Left cardiac atrium (tissue), 4 donors: ENCODE measurements around the gene ANTXRL. TPM values are rescaled to one million over a fixed set of nuclear protein-coding genes. Genes with fewer than 3 reads are reported as not detected.
"Not testable (repeated sequence)": the region's sequence is repeated elsewhere in the genome, so short reads cannot be mapped to it uniquely, and the experiment has no call there.

Source experiments
- ATAC-seq, 2 donors: fragments of 200-7000 bp; cut with Tn5 transposase; one replicate each; pipeline ENCODE4 v1.9.1; 2020; ENCODE audit warnings: mild to moderate bottlenecking in 2 of 2, moderate library complexity in 2 of 2
- DNase-seq: peaks from one replicate; pipeline ENCODE4 v3.0.0-alpha.2; 2020
- intact Hi-C, 2 donors: fragments of 100-400 bp; cut with DNase I; formaldehyde crosslinking; loops; one replicate each; pipeline versions ENCODE4 v1.14.1 to v1.15.1; 2022 to 2023
- long read RNA-seq: library from polyadenylated mRNA; unstranded; transcript quantifications from one replicate; pipeline ENCODE4 v2.0.0, GENCODE V29; 2021
- total RNA-seq, 2 donors: library from RNA; stranded (reverse); fragmentation: NEBNext Ultra II Directional; extraction: Animal tissue kit (Norgen Biotek cat#: 25700); gene quantifications; one replicate each; pipeline ENCODE4 v1.2.1, GENCODE V29; 2021
- donor health status: DM: no; HTN: yes; CAD: no.
- donor health status: DM: no; HTN: yes; CAD: no; lungs with severe emphysema.
- donor health status: DM: yes; HTN: yes; CAD: no.
- donor health status: Dilated cardiomyopathy.

Gene ANTXRL
- not detected for total RNA-seq
- long read RNA-seq: 0 reads

GRCh38 chr10:46286991-46287693, at the start of gene ANTXRL:
Gene ANTXRL (plus strand): TSS chr10:46286997. CDS start chr10:46287263, 266 bp downstream.
- DNase-seq (no peak), ATAC-seq (no peak)
- intact Hi-C loops: no loop called here

- intact Hi-C loops: no loop called here
- ATAC-seq: no peak
- DNase-seq: no peak
Observed at GRCh38 chr10:46237815-46238510, 48.8 kb upstream of the ANTXRL start.

GRCh38 chr10:46239247-46239646, 47.5 kb upstream of the ANTXRL start:
- ATAC-seq: no peak
- no peak for DNase-seq
- intact Hi-C loops: no loop called here

GRCh38 chr10:46239993-46240683, 46.7 kb upstream of the ANTXRL start:
- no peak for ATAC-seq
- DNase-seq: no peak
- intact Hi-C loops: no loop called here

GRCh38 chr10:46240684-46241565, 45.9 kb upstream of the ANTXRL start:
- no peak for ATAC-seq
- intact Hi-C loops: no loop called here
- no peak for DNase-seq

- ATAC-seq (no peak), DNase-seq (no peak)
- intact Hi-C loops: no loop called here
Observed at GRCh38 chr10:46245381-46245900, 41.4 kb upstream of the ANTXRL start.

- DNase-seq, ATAC-seq: not testable (repeated sequence)
Observed at GRCh38 chr10:46246400-46247180, 40.2 kb upstream of the ANTXRL start.

GRCh38 chr10:46247181-46247475, 39.7 kb upstream of the ANTXRL start:
- DNase-seq (no peak), ATAC-seq (no peak)
- intact Hi-C loops: no loop called here

More at GRCh38 chr10:46246400-46247180, 40.2 kb upstream of the ANTXRL start:
- intact Hi-C loops: not testable (repeated sequence)

- DNase-seq (no peak), ATAC-seq (peak; percentile 50 to 70)
- intact Hi-C loops: no loop called here
Observed at GRCh38 chr10:46247808-46248569, 38.8 kb upstream of the ANTXRL start.

GRCh38 chr10:46248651-46249146, 38.1 kb upstream of the ANTXRL start:
- ATAC-seq: peak in 1 of 2 donors; percentile 7
- no peak for DNase-seq
- intact Hi-C loops: no loop called here

GRCh38 chr10:46249617-46250344, 37.0 kb upstream of the ANTXRL start:
- ATAC-seq, intact Hi-C loops, DNase-seq: not testable (repeated sequence)

- intact Hi-C loops: no loop called here
- no peak for ATAC-seq
- no peak for DNase-seq
Observed at GRCh38 chr10:46250481-46250880, 36.3 kb upstream of the ANTXRL start.

GRCh38 chr10:46250898-46251856, 35.6 kb upstream of the ANTXRL start:
- intact Hi-C loops: no loop called here
- ATAC-seq: no peak
- no peak for DNase-seq

- intact Hi-C loops: no loop called here
- no peak for ATAC-seq
Observed at GRCh38 chr10:46251857-46252847, 34.6 kb upstream of the ANTXRL start.

More at GRCh38 chr10:46251857-46252847, 34.6 kb upstream of the ANTXRL start:
- DNase-seq: no peak
